GM21367 (cell line): ENCODE results near the gene AASDHPPT.
"Not testable (repeated sequence)": the region's sequence is repeated elsewhere in the genome, so short reads cannot be mapped to it uniquely, and the experiment has no call there.

Experiments used
- ATAC-seq: cut with Tn5 transposase; IDR thresholded peaks from one replicate; pipeline ENCODE4 v1.9.1; 2021; ENCODE audit not compliant: unreplicated experiment

AASDHPPT gene, protein sequence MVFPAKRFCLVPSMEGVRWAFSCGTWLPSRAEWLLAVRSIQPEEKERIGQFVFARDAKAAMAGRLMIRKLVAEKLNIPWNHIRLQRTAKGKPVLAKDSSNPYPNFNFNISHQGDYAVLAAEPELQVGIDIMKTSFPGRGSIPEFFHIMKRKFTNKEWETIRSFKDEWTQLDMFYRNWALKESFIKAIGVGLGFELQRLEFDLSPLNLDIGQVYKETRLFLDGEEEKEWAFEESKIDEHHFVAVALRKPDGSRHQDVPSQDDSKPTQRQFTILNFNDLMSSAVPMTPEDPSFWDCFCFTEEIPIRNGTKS

DNA sequence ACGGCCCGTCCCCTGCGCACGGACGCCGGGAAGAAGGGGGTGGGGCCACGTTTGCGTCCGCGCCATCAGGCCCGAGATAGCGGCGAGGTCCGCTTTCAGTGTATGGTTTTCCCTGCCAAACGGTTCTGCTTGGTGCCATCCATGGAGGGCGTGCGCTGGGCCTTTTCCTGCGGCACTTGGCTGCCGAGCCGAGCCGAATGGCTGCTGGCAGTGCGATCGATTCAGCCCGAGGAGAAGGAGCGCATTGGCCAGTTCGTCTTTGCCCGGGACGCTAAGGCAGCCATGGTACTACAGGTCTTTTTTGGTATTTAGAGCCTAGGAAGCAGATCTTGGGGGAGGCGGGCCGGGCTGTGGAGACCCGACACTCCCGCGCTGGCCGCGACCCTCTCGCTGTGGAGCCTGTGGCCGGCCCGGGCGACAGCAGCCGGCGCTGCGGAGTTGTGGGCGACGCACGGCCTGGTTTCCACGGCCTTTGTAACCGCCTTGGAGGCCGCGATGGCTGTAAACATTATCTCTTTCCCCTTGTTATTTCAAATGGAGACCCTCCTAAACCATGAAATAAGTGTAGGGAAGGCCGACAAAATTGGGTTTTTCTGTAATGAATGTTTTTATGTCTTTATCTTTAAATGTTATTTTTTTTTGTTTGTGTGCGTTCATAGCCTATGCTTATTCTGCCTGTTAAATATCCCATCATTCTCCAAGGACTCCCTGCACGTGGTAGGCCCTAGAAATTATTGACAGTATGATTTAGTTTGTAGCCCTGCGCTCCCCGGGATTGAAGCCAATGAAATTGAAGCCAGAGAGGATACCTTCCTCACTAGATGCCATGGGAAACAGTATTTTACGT, at the start of gene AASDHPPT:
Gene AASDHPPT (plus strand): TSS at position 54 of the 847 bp plus-strand sequence. CDS start 49 bp downstream, at position 103.
- peak; percentile 12 for ATAC-seq

DNA sequence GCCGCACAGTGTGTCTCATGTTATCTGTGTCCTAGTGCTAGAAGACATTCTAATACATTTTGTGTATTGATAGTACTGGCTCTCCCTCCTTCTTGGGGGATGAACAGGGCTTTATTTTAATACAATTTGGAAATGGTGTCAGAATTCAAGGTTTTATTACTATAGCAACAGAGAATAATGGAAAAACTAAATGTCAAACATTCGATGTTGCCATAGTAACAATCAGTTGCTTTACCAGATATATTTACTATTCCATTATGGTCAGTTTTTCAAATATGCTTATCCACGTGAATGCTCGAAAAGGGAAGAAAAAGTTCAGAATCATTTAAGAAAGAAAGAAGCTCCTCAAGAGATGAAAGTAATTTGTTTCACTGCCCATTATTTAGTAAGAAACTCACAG, 46.9 kb upstream of the AASDHPPT start:
- no peak for ATAC-seq

DNA sequence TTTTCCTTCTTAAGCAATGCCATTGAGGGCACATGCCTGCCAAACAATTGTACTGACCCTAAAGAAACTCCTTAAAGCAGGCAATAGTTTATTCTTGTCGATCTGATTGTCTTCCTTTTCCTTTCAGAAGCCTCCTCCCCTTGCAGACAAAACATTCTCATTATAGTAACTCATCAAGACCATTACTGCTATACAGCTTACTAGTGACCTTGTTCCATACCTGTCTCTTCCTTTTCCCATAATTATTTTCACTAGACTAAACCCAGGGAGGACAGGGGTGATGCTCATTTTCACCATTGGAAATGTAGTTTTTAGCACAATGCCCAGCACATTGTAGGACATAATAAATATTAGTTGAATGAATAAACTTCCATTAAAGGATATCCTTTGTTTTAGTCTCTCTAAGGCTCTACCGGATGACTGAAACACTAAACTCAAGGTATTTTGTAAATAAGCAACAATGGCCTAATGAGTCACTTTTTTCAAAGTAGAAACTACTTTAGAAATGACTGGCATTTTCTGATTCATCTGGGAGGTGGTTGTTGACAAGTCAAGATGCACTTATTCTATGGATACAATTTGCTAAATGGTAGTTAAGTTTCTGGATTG, 46.2 kb upstream of the AASDHPPT start:
- ATAC-seq, result no peak

DNA sequence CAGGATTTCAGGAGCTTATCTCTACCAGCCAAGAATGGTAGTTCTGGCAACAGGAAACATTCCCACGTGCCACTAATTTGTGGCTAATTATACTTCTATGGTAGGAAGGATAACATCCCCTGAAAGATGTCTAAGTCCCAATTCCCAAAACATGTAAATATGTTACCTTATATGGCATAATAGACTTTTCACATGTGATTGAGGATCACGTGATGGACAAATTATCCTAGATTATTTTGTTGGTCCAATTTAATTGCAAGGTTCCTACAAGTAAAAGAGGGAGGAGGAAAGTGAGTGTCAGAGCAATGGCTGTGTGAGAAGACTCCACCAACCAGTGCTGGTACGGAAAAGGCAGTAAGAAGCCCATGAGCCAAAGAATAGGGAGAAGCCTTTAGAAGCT, 45.5 kb upstream of the AASDHPPT start:
- no peak for ATAC-seq

DNA sequence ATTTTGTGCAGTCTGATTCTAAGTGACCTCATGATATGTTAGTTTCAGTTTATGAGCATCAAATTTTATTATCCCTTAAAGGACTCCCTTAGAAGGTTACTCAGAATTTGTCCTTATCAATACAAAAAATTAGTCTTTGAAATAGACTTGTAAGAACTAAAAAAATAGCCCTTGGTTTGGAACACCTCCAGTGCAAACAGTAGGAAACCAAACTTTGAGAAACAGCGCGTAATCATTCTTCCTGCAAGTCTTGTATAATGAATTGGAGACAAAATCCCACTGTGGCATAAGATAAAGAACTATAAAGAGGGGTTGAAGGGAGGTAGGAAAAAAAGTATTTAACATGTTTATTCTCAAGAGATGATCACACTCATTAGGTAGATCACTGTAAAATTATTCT, 44.6 kb upstream of the AASDHPPT start:
- ATAC-seq, result no peak

DNA sequence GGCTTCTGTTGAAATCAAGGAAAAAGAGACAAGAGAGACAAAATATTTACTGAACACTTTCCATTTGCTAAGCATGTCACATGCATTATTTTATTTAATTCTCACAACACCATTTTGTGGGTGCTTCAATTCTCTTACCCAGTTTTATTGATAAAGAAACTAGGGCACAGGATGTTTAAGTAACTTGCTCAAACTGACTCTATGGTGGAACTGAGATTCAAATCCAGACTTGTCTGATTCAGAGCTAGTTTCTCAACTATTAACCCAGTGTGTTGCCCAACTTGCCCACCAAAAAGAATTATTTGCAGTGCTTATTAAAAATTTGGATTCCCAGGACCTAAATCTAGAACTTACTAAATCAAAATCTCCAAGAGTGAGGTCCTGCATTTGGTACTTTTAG, 33.9 kb upstream of the AASDHPPT start:
- ATAC-seq, result no peak

DNA sequence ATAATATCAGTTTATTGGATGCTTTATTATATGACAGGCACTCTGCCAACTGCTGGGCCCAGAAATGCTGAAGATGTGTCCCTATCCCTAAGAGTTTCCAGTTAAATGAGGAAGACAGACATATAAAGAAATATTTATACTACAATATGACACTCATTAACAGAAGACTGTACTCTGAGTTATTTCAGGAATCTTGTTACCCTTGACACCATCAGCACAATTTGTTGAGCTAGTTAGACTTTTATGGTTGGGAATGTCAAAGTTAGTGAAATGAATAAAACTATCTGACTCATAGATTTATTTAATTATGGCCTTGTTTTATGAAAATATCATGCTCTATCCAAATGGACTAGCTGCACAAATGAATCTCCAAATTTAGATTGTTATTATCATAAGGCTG, 29.8 kb upstream of the AASDHPPT start:
- ATAC-seq, result no peak

DNA sequence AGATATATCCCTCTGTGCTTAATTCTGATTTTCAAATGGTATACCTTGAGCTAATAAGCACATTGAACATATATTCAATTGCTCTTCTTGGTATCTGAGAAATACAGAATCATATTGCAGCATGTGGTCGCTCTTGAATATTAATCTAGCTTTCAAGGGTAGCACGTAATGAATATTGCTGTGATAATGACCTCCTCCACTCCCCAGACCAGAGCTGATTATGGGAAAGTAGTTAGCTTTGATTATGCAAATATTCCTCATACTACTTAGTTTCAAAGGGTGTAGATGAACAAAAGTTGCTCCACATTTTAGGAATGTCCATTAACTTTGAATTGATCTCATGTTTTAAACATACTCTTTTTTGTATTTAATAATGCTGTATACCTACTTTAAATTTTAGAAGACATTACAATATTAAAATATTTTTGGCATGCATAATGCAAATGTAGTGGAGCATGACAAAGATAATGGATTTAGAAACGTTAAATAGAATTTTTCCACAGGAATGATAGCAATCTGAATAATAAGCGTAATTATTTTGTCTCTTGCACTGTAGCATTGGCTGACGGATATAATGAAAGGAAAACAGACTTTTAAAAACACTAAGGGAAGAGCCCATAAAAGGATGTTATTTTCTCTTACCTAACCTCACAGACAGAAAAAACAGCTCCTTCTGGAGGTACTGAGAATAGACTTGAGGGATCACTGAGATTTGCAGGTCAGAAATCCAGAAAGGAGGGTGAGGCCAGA, 27.6 kb upstream of the AASDHPPT start:
- no peak for ATAC-seq

DNA sequence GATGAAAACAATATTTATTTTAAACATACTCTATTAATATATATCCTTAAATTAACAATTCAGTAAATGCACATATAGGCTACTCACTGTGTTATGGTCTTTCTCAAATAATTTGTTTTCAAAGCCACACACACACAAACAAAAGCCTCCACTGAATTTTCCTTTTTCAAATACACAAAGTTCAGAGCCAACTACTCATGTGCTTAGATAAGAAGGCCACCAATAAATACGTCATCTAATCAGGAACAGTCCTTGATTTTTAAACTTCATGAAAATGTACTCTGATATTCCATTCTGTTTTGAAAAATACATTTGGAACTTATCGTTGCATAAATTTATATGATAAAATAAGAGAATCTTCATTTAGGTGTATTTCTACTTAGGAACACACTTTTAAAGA, 26.4 kb upstream of the AASDHPPT start:
- no peak for ATAC-seq

DNA sequence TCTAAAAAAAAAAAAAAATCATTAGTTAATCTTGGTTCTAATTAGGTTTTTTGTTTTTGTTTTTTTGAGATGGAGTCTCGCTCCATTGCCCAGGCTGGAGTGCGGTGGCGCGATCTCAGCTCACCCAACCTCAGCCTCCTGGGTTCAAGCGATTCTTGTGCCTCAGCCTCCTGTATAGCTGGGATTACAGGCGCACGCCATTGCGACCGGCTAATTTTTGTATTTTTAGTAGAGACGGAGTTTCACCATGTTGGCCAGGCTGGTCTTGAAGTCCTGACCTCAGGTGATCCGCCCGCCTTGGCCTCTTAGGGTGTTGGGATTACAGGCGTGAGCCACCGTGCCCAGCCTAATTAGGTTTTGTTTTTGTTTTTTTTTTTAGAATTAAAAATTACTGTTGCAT, 19.1 kb upstream of the AASDHPPT start:
- not testable (repeated sequence) for ATAC-seq

DNA sequence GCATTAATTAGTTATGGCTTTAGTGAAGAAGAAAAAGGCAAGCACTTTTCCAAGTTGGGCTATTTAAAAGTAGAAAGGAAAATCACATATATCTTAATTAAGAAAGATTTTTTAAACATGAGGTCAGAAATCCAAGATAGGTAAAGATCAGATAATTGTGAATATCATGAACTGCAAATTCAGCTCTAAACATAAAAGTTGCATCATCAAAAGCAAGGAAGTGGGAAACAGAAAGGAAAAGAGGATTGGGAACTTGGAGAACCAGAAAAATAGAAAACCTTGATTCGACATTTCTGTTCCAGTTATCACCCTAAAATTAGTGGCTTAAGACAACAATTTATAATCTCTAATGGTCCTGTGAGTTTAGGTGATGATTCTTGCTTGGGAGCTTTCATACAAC, 17.8 kb upstream of the AASDHPPT start:
- ATAC-seq, result no peak

DNA sequence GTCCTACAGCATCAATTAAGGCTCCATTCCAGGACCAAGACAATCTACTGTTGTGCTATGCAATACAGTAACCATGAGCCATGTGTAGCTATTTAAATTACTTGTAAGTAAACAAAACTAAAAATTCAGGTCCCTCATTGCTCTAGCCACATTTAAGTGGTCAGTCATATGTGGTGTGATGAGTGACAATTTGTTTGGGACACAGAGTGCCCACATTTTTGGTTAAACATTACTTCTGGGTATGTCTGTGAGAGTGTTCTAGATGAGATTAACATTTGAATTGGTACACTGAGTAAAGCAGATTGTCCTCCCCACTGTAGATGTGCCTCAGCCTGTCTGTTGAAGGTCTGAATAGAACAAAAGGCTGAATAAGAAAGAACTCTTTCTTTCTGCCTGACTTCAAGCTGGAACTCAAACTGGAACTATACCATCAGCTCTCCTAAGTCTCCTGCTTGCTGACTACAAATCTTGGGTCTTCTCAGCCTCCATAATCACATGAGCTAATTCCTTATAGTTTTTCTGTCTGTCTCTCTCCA, 16.1 kb upstream of the AASDHPPT start:
- ATAC-seq, result no peak

DNA sequence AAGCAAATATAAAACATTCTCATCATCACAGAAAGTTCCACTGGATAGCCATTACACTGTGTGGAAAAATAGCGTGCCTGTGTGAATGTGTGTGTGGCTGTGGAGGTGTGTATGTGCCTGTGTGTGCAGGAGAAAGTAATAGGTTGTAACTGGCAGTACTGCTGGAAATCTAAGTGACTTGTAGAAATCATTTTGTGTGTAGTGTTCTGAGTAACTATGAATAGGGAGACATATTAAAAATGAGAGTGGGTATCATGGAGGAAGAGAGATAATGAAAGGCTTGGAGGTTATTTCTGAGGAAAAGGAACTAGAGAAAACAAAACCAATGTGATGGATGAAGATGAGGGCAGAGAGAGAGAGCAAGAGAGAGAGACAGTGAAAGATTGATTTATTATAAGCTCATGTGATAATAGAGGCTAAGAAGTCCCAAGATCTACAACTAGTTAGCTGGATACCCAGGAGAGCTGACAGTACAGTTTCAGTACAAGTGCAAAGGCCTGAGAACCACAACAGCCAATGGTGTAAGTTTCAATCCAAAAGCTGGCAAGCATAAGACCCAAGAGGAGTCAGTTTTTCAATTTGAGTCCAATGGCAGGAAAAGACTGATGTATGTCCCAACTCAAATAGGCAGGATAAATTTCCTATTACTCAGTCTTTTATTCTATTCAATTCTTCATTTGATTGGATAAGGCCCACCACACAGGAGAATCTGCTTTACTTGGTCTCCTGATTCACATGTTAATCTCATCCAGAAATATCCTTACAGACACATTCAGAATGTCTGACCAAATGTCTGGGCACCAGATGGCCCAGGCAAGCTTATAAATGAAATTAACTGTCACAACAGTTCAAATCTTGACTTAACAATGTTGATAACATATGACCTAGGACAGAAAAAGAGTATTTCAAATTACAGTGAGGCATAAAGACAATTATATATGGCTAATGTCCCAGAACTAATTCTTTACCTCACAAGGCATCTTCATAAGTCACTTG, 15.2 kb upstream of the AASDHPPT start:
- ATAC-seq, result peak; percentile 58

DNA sequence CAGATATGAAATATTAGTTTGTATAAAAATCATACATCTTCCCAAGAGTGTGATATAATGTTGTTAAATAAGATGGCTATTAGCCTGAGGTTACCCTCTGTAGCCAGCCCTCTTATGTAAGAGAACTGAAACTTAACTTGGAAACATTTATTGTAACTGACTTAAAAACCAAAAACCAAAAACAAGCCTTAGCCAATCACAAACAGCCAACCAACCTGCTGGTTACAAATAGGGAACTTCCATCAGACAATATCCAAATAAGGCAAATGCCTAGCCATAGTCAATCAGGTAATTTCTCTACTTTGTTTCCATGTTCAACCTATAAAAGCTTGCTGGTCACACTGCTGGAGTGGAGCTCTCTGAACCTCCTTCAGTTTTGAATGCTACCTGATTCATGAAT, 14.5 kb upstream of the AASDHPPT start:
- ATAC-seq, result peak; percentile 60

DNA sequence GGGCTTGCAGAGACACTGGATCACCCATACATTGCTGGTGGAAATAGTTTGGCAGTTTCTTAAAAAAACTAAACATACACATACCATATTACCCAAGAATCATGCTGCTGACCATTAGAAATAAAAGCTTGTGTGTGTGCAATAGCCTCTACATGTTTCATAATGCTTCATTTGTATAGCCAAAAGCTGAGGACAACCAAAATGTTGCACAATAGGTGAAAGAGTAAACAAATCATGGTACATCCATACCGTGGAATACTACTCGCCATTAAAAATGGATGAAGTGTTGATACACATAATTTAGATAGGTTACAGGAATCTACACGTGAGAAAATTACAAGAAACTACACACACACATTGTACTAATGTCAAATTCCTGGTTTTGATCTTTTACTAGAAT, 6.9 kb upstream of the AASDHPPT start:
- ATAC-seq, result no peak

DNA sequence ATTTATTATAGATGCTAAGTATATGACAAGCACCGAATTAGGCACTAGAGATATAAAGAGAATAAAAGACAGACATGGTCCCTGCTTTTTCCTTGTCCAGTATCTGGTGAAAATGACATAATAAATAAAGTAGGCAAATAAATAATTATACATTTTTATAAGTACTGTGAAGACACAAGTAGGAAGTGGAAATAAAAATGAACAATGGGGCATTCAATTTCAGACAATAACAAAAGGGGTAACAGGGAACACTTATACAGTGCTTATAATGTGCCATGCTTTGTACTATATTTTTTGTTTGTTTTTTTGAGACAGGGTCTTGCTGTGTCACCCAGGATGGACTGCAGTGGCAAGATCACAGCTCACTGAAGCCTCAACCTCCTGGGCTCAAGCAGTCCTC, 4.7 kb upstream of the AASDHPPT start:
- ATAC-seq, result no peak

DNA sequence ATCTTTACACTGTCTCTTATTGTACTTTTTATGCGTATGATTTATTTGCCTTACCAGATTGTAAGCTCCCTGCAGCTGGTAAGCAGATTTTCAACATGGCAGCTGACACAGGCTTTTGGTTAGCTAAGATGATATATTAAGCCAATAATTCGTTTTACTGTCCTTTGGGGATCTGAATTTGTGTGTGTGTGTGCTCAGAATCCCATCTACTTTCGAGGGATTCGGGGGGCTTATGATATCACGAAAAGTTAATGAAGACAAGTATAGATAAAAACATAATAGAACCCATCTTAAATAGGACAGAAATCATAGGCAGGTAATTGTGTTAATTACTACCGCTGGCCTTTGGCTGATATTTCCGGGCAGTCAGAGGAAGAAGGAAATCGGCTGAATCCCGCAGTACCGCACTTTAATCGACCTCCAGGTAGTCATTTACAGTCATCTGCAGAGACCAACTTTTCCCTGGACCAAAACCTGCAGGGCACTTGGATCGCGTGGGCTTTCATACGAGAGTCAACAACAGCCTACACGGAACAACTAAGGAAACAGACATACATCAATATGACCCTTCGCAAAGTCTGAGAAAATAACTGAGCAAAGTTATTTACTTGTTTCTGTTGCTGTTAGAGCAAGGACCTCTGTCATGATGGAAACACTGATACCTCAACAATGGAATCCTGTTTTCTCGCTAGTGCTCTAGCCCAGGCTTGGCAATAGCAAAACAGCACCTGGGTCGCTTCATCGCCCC, 1.1 kb upstream of the AASDHPPT start:
- no peak for ATAC-seq

DNA sequence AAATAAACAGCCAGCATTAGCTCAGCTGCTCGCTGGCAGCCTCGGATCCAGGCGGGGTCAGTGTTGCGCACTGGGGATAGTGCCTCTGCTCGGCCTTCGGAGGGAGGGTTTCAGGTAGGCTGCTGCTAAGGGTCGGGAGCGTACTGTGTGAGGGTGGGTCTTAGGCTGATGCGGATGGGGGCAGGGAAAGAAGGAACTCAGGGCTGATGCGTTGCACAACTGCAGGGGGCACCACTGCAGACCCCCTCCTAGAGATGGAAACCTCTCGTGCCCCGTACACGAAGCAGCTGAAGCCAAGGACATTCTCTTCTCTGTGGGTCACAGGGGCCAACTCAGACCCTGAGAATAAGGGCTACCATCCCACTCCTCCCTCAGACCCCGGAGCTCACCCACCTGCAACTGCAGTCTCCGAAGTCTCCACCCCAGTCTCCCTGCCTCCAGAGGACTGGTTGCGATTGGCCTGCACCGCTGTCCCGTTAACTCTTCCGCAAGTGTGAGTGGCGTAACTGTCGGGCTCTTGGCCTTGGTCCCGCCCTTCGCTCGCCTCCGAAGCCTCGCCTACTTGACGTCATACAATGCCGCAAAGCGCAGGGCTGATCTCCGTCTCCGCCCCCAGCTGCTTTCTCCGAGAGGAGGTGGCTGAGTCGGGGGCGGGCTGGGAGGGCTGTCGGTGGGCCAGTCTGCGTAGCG, 398 bp upstream of the AASDHPPT start, which contains the start of gene KBTBD3:
Gene KBTBD3 (minus strand): TSS at position 429 of the 690 bp plus-strand sequence. CDS start 18,250 bp downstream, outside the sequence.
- ATAC-seq, result peak; percentile 94
